T47D (cell line): ENCODE data around the gene SLC7A4.
"Not testable (repeated sequence)": the region's sequence is repeated elsewhere in the genome, so short reads cannot be mapped to it uniquely, and the experiment has no call there.

ENCODE experiments used
- DNase-seq, 2 experiments: peaks; one replicate each; pipeline versions ENCODE4 v3.0.0 to v3.0.0-alpha.2; 2011 to 2012; ENCODE audit warnings: low read depth in 1 of 2, low spot score in 1 of 2
- JUND ChIP-seq: IDR thresholded peaks from 2 replicates; pipeline ENCODE4 v1.6.1; 2012; ENCODE audit warnings: low read depth
- in situ Hi-C: cut with HindIII; loops from 2 replicates; pipeline ENCODE4 v1.10.0; 2016; ENCODE audit warnings: low sequenced_read_pairs, low pct_unique_long_range_greater_than_20kb

Gene SLC7A4

DNA sequence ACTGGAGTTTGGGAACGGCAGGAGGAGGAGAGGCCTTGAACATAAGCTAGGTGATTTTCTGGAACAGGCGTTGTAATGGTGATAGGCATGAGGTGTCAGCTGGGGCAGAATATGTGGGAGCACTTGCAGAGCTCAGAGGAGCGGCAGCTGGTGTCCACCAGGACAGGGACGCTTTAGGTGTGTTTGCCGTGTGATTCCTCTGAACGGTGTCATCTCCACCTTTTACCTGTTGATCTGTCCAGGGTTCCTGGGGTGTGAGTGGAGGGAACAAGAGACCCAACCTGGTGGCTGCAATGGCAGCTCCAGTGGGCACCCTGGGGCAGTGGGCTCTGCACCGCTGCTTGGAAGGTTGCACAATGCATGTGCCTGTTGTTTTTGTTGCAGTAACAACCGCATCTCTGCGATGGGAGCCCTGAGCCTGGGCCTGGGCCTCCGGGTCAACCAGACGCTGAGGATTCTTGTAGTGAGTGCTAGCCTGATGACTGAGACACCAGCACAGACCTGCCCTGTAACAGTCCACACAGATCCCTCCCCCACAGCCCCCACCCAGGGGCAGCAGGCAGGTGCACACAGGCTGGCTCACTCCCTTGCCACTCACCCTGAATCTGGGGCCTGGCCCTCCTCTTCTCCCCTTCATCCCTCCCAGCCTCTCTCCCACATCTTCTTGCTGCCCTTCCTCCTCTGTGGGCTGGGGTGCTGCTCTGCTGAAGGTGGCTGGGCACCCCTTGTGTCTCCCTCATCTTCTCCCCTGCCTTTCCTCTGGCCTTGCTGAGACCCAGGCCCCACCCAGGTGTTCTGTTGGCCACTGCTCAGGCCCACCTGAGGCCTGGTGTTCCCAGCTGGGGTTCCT, 22.6 kb upstream of the SLC7A4 start:
- no peak for DNase-seq
- in situ Hi-C loops, result no loop called here
- no peak for TF ChIP-seq JUND

DNA sequence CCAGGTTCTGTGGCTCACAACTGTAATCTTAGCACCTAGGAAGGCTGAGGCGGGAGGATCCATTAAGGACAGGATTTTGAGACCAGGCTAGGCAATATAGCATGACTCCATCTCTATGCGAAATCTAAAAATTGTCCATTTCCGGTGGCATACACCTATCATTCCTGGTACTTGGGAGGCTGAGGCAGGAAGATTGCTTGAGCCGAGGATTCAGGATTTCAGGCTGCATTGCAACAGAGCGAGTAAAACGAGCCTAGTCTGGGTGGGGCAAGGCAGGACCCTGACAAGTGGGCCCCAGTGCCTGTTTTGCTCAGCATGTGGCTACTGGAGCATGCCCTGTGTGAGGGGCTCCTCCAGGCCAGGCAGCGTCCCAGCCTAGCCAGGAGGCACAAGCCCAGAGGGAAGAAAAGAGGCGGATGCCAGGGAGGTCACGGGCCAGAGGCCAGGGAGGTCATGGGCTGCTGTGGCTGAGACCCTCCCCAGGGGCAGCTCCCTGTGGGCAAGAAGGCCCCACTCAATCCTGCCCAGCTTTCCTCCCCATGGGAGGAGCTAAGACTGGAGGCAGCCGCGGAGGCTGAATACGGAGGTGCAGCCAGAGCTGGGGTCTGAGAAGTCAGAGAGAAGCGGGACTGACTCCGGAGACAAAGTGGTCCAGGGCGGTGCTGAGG, 21.8 kb upstream of the SLC7A4 start:
- in situ Hi-C loops, result no loop called here
- DNase-seq, result no peak
- no peak for TF ChIP-seq JUND

DNA sequence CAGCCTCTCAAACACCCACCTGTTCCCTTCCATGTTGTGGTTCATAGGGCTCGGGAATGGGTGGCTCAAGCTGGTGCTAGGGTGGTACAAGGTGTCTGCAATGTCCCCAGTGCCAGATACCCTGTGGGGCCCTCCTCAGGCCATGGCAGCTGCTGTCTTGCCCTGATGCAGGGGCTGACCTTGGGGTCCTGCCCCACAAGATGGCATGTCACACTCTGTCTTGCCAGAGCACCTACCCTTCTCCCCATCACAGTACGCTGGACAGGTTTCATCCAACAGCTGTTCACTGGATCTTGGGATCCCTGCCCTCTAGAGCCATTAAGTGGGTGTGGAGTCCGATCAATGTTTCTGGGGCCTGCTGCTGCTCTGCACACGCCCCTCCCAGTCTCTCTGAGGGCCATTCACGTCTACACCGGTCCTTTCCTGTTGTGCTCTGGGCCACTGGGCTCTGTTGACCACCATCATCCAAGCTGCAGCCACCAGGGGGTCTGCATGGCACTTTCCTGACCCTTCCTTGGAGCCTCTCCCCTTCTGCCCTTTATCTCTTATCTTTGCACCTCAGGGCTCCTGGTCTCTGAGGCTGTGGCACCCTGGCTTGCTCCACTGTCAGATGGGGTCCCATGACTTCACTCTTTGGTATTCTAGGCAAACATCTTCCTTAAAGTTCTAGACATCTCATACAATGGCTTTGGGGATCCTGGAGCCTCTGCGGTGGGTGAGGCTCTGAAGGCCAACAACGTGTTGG, 20.5 kb upstream of the SLC7A4 start:
- no peak for DNase-seq
- no peak for TF ChIP-seq JUND
- in situ Hi-C loops, result no loop called here

DNA sequence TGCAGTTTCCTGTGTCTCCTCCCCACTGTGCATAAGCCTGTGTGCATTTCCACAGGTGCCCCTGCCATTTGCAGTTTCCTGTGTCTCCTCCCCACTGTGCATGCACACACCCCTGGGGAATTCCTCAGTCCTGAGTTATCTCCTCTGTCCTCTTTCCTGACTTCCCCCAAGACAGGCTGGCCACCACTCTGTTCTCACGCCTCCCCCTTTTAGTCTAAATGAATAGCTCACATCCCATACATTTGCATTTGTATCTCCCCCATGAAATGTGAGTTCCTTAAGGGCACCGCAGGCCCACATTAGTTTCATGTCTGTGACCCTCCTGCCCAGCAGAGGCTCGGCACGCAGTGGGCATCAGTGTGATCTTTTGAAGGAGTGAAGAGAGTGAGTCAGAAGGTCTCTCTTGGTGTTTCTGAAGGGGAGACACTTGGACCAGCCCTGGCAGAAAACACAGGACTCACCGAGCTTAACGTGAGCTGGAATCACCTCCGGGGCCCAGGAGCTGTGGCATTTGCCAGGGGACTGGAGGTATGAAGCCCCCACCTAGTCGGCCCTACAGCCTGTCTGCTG, 19.6 kb upstream of the SLC7A4 start:
- in situ Hi-C loops, result no loop called here
- no peak for DNase-seq
- no peak for TF ChIP-seq JUND

DNA sequence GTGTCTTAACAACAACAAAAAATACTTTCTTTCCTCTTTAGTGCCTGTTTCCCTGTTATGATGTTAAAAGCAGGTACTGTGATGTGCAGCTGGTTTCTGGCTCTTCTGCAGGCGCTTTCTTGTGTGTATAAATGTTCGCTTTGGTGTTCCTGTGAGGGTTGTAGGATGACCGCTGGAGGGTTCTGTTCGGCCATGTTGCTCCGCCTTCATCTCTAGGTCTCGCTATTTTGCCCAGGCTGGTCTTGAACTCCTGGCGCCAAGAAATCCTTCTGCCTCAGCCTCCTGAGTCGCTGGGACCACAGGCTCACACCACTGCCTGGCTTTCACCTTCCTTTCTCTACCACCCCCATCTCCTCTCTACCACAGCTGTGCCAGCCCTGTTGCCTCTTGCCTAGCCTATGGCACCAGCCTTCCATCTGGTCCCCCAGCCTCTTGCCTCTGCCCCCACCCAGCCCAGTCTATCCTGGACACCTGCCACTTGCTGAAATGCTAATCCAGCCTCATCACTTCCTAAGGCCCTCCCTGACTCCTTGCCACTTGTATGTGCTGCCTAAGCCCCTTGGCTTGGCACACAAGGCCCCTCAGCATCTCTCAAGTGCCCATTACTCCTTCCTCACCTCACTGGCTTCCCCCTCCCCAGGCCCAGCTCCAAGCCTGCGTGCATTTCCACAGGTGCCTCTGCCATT, 18.9 kb upstream of the SLC7A4 start:
- no peak for TF ChIP-seq JUND
- DNase-seq, result no peak
- in situ Hi-C loops, result no loop called here

DNA sequence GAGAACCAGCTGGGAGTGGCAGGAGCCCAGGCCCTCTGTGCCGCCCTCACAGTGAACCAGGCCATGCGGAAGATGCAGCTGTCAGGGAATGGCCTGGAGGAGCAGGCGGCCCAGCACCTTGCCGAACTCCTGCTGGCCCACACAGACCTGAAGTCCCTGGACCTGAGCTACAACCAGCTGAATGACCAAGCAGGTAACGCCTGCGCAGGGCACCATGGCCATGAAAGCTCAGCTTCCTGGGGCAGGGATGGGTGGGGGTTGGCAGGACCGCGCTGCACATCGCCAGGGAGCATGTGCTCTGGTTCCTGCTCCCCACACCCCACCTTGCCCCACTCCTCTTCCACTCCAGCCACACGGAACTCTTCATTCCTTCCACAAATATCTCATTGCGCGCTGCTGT, 16.6 kb upstream of the SLC7A4 start:
- DNase-seq, in situ Hi-C loops: not testable (repeated sequence)

DNA sequence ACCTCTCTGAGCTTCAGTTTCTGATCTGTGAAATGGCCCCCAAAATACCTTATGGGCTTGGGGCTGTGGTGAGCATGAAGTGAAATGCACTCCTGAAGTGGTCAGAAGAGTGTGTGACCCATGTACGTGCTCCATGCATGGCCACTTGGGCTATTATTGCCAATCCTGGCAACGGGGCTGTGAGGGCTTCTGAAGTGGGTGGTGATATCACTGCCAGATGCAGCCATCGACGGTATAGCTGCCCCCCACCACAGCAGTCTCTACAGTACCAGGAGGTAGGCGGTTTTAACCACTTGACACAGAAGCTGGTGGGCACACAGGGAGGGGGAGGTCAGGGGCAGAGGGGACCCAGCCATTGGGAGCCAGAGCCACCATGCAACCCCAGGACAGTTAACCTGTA, 16.1 kb upstream of the SLC7A4 start:
- DNase-seq, in situ Hi-C loops: not testable (repeated sequence)

DNA sequence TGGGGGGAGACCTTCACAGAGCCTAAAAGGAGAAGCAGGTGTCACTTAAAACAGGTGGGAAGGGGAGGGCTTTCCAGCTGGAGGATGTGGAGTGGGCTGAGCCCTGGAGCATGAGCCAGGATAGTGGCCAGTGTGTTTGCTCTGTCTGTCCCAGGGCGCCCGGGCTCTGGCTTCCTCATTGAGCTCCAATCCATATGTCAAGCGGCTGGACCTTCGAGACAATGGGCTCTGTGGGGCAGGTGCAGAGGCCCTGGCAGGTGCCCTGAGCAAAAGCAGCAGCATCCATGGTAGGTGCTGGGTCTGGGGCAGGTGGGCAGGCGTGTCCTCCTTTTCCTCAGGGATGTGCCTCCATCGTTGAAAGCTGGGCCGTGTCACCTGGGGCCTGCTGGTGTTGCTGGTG, 15.4 kb upstream of the SLC7A4 start:
- in situ Hi-C loops, result no loop called here
- DNase-seq, result no peak
- no peak for TF ChIP-seq JUND

DNA sequence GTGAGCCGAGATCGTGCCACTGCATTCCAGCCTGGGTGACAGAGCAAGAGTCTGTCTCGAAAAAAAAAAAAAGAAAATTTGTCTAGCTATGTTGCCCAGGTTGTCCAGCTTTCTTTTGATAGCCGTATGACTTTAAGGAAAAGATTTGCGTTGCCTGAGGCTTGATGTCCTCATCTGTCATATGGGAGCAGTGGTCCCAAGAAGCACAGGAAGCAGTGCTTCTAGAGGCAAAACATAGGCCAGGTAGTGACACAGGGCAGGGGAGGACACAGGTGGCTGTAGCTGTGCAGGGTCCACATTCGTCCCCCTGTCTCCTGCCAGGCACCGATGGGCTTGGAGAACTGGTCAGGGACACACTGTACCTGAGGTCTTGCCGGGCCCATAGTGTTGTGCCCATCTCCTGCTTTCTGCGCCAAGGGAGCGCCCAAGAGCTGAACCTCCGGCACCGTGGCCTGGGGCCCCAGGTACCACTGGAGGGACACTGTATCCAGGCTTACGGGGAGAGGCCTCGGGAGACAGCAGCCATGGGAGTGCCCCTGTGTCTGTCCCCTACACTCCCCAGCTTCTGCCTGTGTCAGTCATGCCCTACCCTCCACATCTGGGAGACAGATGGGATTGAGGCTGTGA, 14.8 kb upstream of the SLC7A4 start:
- no peak for DNase-seq
- no peak for TF ChIP-seq JUND

DNA sequence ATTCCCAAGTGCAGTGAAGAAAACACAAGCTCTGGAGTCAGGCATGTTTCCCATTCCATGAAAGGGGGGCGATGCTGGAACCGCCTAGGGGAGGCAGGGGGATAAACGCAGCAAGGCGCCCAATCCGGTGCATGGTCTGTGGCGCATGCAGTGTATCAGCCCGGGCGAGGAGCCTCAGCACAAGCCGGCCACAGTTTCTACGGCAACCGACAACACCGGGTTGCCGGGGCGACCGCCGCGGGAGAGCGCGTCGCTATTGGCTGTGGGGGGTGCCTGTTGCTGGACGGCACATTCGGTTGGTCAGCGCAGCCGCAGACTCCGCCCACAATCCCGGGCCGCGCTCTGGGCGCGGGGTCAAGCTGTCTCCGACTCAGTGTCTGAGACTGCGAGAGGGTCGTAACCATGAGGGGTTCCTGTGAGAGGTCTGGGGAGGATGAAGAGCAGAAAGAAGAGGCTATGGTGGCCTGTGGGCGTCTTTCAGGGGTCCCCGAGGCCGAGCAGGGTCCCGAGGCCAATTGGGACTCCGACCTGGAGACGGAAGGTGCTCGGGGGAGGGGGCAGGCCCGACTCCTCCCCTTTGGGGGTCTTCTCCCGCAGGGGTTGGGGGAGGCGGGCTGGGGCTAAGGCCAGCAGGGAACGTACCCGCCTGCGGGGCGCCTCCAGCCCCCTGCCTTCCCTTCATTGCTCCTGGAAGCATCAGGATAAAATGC, 13.4 kb upstream of the SLC7A4 start, which contains the start of gene LRRC74B:
Gene LRRC74B, plus strand, starts transcription at position 362 of the 710 bp plus-strand sequence. Its CDS starts 41 bp downstream, at position 403.
- peak; percentile 86 to 93 for DNase-seq
- TF ChIP-seq JUND, result no peak
- in situ Hi-C loops, result no loop called here

More for the DNA sequence above, 14.8 kb upstream of the SLC7A4 start:
- in situ Hi-C loops, result no loop called here

DNA sequence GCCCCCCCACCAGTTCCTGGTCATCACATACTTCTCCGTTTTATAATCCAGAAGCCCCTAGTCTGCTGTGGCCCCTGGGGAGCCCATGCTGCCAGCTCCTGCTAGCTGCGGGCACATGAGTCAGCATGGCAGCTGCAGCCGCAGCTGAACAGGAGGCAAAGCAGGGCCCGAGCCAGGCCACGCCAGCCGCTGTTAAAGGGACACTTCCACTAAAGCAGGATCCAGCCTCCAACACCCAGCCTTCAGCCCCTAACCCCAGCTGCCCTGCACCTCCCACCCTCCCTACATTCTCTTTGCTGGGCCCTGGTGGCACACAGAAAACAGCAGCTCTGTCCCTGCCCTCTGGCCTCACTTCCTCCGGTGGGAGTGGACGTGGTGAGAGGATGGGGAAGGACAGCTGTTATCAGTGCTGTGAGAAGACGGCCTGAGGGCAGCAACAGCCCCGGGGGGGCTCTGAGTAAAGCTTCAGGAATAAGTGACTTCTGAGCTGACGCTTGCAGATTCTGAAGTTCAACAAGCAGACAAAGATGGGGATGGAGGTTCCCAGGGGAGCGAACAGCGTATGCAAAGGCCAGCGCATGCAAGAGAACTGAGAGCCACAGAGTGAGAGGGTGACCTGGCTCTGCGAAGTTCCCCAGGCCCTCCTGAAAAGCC, 12.7 kb upstream of the SLC7A4 start:
- TF ChIP-seq JUND, result no peak
- DNase-seq, result no peak
- in situ Hi-C loops, result no loop called here
